Trophoblast cell (in vitro differentiated cells and primary cell): ENCODE results near the gene FAM228B.

Experiments
- DNase-seq, 2 donors: peaks; one replicate each; pipeline ENCODE4 v3.0.0-alpha.2; 2016
- H2AFZ ChIP-seq: 2 replicates; pipeline ENCODE4 v1.6.1; 2013; ENCODE audit warnings: low read length, moderate library complexity, mild to moderate bottlenecking; ENCODE audit not compliant: insufficient read depth, poor library complexity
- H2AK5ac ChIP-seq: 2 replicates; pipeline ENCODE4 v1.6.1; 2013; ENCODE audit warnings: mild to moderate bottlenecking, low read length
- H2BK120ac ChIP-seq: 2 replicates; pipeline ENCODE4 v1.6.1; 2013; ENCODE audit warnings: low read length, mild to moderate bottlenecking, moderate library complexity; ENCODE audit not compliant: insufficient read depth, poor library complexity
- H2BK12ac ChIP-seq: 2 replicates; pipeline ENCODE4 v1.6.1; 2013; ENCODE audit warnings: mild to moderate bottlenecking, low read length, moderate library complexity
- H2BK5ac ChIP-seq: 2 replicates; pipeline ENCODE4 v1.6.1; 2013; ENCODE audit warnings: low read length, low read depth, moderate library complexity, mild to moderate bottlenecking; ENCODE audit not compliant: poor library complexity
- H3K14ac ChIP-seq: 2 replicates; pipeline ENCODE4 v1.6.1; 2013; ENCODE audit warnings: mild to moderate bottlenecking, low read length
- H3K18ac ChIP-seq: 2 replicates; pipeline ENCODE4 v1.6.1; 2013; ENCODE audit warnings: mild to moderate bottlenecking, low read length
- H3K23ac ChIP-seq: 2 replicates; pipeline ENCODE4 v1.6.1; 2013; ENCODE audit warnings: low read length
- H3K27ac ChIP-seq: 2 replicates; pipeline ENCODE4 v1.5.1; 2013; ENCODE audit warnings: low read depth, mild to moderate bottlenecking, inconsistent platforms, low read length, moderate library complexity
- H3K27me3 ChIP-seq: 2 replicates; pipeline ENCODE4 v1.6.1; 2013; ENCODE audit warnings: inconsistent platforms, mild to moderate bottlenecking, low read length, moderate library complexity; ENCODE audit not compliant: insufficient read depth
- H3K36me3 ChIP-seq, 2 experiments: 1 replicate in 1 of 2; 2 replicates in 1 of 2; pipeline ENCODE4 v1.6.1; 2013; ENCODE audit warnings: low read length in 2 of 2, mild to moderate bottlenecking in 2 of 2, moderate library complexity in 1 of 2; ENCODE audit not compliant: insufficient read depth in 2 of 2, control insufficient read depth in 1 of 2
- H3K4ac ChIP-seq: 2 replicates; pipeline ENCODE4 v1.6.1; 2013; ENCODE audit warnings: low read depth, mild to moderate bottlenecking, low read length, moderate library complexity
- H3K4me1 ChIP-seq, 2 experiments: 1 replicate in 1 of 2; 2 replicates in 1 of 2; pipeline ENCODE4 v1.6.1; 2013; ENCODE audit warnings: low read length in 2 of 2, mild to moderate bottlenecking in 2 of 2, moderate library complexity in 1 of 2; ENCODE audit not compliant: insufficient read depth in 2 of 2, control insufficient read depth in 1 of 2
- H3K4me2 ChIP-seq: 2 replicates; pipeline ENCODE4 v1.6.1; 2013; ENCODE audit warnings: inconsistent platforms, mild to moderate bottlenecking, low read length, moderate library complexity
- H3K4me3 ChIP-seq: 2 replicates; pipeline ENCODE4 v1.5.1; 2013; ENCODE audit warnings: mild to moderate bottlenecking, low read depth, low read length, inconsistent platforms
- H3K79me1 ChIP-seq: one replicate; pipeline ENCODE4 v1.6.1; 2013; ENCODE audit warnings: low read length
- H3K79me2 ChIP-seq: 2 replicates; pipeline ENCODE4 v1.6.1; 2013; ENCODE audit warnings: low read length, mild to moderate bottlenecking; ENCODE audit not compliant: control insufficient read depth, insufficient read depth, poor library complexity
- H3K9ac ChIP-seq: 2 replicates; pipeline ENCODE4 v1.6.1; 2013; ENCODE audit warnings: mild to moderate bottlenecking, low read length
- H3K9me3 ChIP-seq: 2 replicates; pipeline ENCODE4 v1.6.1; 2013; ENCODE audit warnings: low read depth, mild to moderate bottlenecking, control low read depth, inconsistent platforms, low read length; ENCODE audit not compliant: insufficient read depth
- H4K12ac ChIP-seq: 2 replicates; pipeline ENCODE4 v1.6.1; 2013; ENCODE audit warnings: low read depth, mild to moderate bottlenecking, low read length, moderate library complexity
- H4K8ac ChIP-seq: 2 replicates; pipeline ENCODE4 v1.6.1; 2013; ENCODE audit warnings: low read depth, mild to moderate bottlenecking, low read length, moderate library complexity
- H4K91ac ChIP-seq: one replicate; pipeline ENCODE4 v1.6.1; 2013; ENCODE audit warnings: low read depth, mild to moderate bottlenecking, low read length, moderate library complexity
- WGBS: extraction: QIAGEN DNeasy Blood & Tissue Kit; methylation state at CpG from one replicate; pipeline ENCODE4 v1.1.7; 2013; ENCODE audit warnings: missing lambda C conversion rate; ENCODE audit not compliant: insufficient read length, insufficient coverage; ENCODE audit errors: extremely low coverage; 5-methylcytosine and 5-hydroxymethylcytosine counted together

FAM228B gene

DNA sequence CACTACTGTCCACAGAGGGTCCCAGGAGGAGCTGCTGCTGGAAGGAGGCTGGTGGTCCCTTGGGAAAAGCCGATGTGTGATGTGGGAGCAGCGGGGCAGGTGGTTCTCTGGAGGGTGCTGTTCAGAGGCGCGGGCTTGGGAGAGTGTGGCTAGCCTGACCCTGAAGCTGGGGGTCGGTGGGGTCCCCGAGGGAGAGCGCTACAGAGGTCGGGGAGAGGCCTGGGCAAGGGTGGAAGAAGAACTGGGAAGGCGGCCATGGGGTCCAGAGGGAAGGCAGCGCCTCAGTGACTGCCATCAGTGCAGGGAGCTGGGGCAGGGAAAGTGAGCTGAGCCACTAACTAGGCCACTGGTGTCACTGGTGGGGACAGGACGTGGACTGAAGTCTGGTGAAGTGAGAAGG lies 84.1 kb downstream of the FAM228B start:
- no peak overlapping the region for H4K91ac ChIP-seq
- no peak overlapping the region for H2BK120ac ChIP-seq
- H3K4me1 ChIP-seq, result no peaks in the 10 kb centered on the region
- H3K9me3 ChIP-seq, result no peaks in the 10 kb centered on the region
- no peak overlapping the region for H2BK12ac ChIP-seq
- H2AK5ac ChIP-seq, result no peak overlapping the region
- H3K14ac ChIP-seq, result no peak overlapping the region
- no CpG with 5 or more reads among the region's 11 CpGs for WGBS
- no peak overlapping the region for H3K9ac ChIP-seq
- H3K27me3 ChIP-seq, result no peaks in the 10 kb centered on the region
- DNase-seq, result no peak
- H3K36me3 ChIP-seq, result peaks cover 32 to 44% of the 10 kb centered on the region in 2 experiments
- no peaks in the 10 kb centered on the region for H3K79me2 ChIP-seq
- no peak overlapping the region for H3K18ac ChIP-seq
- H2AFZ ChIP-seq, result no peak overlapping the region
- H3K79me1 ChIP-seq, result no peaks in the 10 kb centered on the region
- no peak overlapping the region for H3K23ac ChIP-seq
- no peak overlapping the region for H2BK5ac ChIP-seq
- no peak overlapping the region for H4K12ac ChIP-seq
- H3K4me3 ChIP-seq, result no peak overlapping the region
- no peak overlapping the region for H4K8ac ChIP-seq
- no peak overlapping the region for H3K4ac ChIP-seq
- H3K4me2 ChIP-seq, result no peak overlapping the region
- no peak overlapping the region for H3K27ac ChIP-seq

DNA sequence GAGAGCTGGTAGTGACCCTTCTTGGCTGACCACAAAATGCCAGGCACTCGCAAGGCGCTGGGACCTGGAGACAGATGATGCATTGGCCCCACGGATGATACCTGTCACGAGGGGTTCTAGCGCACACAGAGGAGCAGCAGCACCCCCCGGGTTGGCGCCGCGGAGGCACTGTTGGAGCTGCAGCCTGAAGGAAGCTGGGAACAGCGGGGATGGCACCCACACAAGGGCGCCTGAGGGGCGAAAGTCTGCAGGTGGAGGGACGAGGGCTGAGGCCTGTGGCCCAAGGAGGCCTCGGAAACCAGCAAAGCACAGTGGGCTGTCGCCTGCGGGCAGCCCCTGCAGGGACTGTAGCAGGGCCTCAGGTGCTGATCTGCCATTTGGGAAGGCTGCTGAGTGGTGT lies 85.2 kb downstream of the FAM228B start:
- DNase-seq, result no peak
- Histone ChIP-seq H2BK12ac (no peak overlapping the region), H2BK120ac (no peak overlapping the region), H4K12ac (no peak overlapping the region), H3K4me3 (no peak overlapping the region), H3K9ac (no peak overlapping the region), H3K27me3 (no peaks in the 10 kb centered on the region), H3K4me1 (no peaks in the 10 kb centered on the region), H3K23ac (no peak overlapping the region), H2BK5ac (no peak overlapping the region), H3K4ac (no peak overlapping the region), H2AK5ac (no peak overlapping the region), H3K79me2 (no peaks in the 10 kb centered on the region), H3K79me1 (no peaks in the 10 kb centered on the region), H4K8ac (no peak overlapping the region), H3K36me3 (peaks cover 32 to 41% of the 10 kb centered on the region in 2 experiments), H3K14ac (no peak overlapping the region), H2AFZ (no peak overlapping the region), H3K18ac (no peak overlapping the region), H3K9me3 (no peaks in the 10 kb centered on the region), H3K27ac (no peak overlapping the region), H4K91ac (no peak overlapping the region), H3K4me2 (no peak overlapping the region)
- no CpG with 5 or more reads among the region's 16 CpGs for WGBS

DNA sequence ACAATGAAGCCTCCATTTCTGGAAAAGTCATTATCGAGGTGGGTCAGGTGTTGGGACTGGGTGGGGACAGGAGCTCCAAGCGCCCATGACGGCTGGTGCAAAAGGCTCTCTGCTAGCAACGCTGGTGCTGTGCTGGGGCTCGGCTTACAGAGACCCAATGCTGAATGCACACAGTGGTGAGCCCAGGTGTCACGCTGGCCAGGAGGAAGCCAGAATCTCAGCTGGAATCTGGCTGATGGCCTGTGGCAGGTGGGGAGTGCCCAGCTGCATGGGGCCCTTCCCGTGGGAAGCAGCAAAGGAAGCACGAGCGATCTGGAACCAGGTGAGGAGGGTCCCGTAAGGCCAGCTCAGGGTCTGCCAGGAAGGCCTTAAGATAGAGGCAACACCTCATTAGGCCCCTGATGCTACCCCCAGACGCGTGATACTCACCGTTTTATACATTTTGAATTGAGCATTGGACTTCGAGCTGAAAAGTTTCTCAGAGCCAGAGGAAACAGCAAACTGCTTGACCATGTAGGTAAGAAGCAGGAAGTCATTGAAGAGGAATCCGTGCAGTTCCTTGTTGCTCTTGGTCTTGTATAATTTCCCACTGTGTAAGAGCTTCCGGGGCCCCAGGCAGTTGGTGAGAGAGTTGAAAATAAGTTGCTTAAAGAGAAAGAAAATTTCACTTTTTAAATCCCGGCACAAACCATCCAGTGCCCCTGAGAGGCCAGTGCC lies 86.3 kb downstream of the FAM228B start:
- Histone ChIP-seq H3K79me2 (no peaks in the 10 kb centered on the region), H3K4ac (no peak overlapping the region), H2AK5ac (no peak overlapping the region), H3K4me1 (no peaks in the 10 kb centered on the region), H3K79me1 (no peaks in the 10 kb centered on the region), H4K8ac (no peak overlapping the region), H3K9me3 (no peaks in the 10 kb centered on the region), H2BK5ac (no peak overlapping the region), H4K12ac (no peak overlapping the region), H3K14ac (no peak overlapping the region), H4K91ac (no peak overlapping the region), H2AFZ (no peak overlapping the region), H2BK12ac (no peak overlapping the region), H3K18ac (no peak overlapping the region), H3K27ac (no peak overlapping the region), H3K23ac (no peak overlapping the region), H3K4me3 (no peak overlapping the region), H3K9ac (no peak overlapping the region), H3K4me2 (no peak overlapping the region), H3K27me3 (no peaks in the 10 kb centered on the region), H3K36me3 (peaks cover 28 to 32% of the 10 kb centered on the region in 2 experiments), H2BK120ac (no peak overlapping the region)
- DNase-seq, result peak in 1 of 2 donors; percentile 19
- WGBS, result no CpG with 5 or more reads among the region's 17 CpGs

DNA sequence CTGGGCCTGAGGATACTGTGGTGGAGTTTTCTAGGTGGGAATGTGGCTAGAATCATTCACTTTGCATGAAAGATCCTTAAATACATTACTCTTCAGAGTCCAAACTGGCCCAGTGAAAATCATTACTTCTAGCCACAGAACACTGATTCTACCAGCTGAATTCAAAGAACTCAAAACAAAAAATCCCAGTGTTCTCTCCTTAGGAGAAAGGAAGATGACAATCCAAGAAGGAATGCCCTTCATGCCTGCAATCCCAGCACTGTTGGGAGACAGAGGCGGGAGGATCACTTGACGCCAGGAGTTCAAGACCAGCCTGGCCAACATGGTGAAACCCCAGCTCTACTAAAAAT lies 86.8 kb downstream of the FAM228B start:
- Histone ChIP-seq H3K79me1 (no peaks in the 10 kb centered on the region), H3K14ac (no peak overlapping the region), H3K23ac (no peak overlapping the region), H3K4me3 (no peak overlapping the region), H3K79me2 (no peaks in the 10 kb centered on the region), H4K91ac (no peak overlapping the region), H3K4me1 (no peaks in the 10 kb centered on the region), H3K27ac (no peak overlapping the region), H2AFZ (no peak overlapping the region), H4K12ac (no peak overlapping the region), H3K9ac (no peak overlapping the region), H2BK120ac (no peak overlapping the region), H3K27me3 (no peaks in the 10 kb centered on the region), H3K36me3 (peaks cover 28 to 31% of the 10 kb centered on the region in 2 experiments), H2BK12ac (no peak overlapping the region), H2BK5ac (no peak overlapping the region), H3K4me2 (no peak overlapping the region), H3K9me3 (no peaks in the 10 kb centered on the region), H3K4ac (no peak overlapping the region), H3K18ac (no peak overlapping the region), H4K8ac (no peak overlapping the region), H2AK5ac (no peak overlapping the region)
- no peak for DNase-seq
- WGBS, result no CpG with 5 or more reads among the region's 2 CpGs
